Natural killer cell (primary cell): ENCODE results near the gene OAS1. TPM values are rescaled to one million over a fixed set of nuclear protein-coding genes. Genes with fewer than 3 reads are reported as not detected.

ENCODE experiments used
- ATAC-seq, 3 donors: fragments of 150-1000 bp in 2 of 3; fragments of 200-7000 bp in 1 of 3; cut with Tn5 transposase; 1 replicate in 1 of 3; 2 replicates in 2 of 3; pipeline ENCODE4 v1.10.0; 2021; ENCODE audit warnings: mild to moderate bottlenecking in 2 of 3, moderate library complexity in 2 of 3
- DNase-seq, 2 donors: peaks; one replicate each; pipeline versions ENCODE4 v3.0.0 to v3.0.0-alpha.2; 2013 to 2021; ENCODE audit warnings: mixed read lengths in 1 of 2
- H3K27ac ChIP-seq: one replicate; pipeline ENCODE4 v1.5.1; 2013; ENCODE audit warnings: mild to moderate bottlenecking, low read length
- H3K27me3 ChIP-seq: one replicate; pipeline ENCODE4 v1.6.1; 2013; ENCODE audit warnings: low read length; ENCODE audit not compliant: control insufficient read depth, insufficient read depth
- H3K36me3 ChIP-seq: one replicate; pipeline ENCODE4 v1.6.1; 2013; ENCODE audit warnings: low read length; ENCODE audit not compliant: control insufficient read depth, insufficient read depth
- H3K4me1 ChIP-seq: one replicate; pipeline ENCODE4 v1.6.1; 2013; ENCODE audit warnings: low read length; ENCODE audit not compliant: control insufficient read depth, insufficient read depth
- H3K4me3 ChIP-seq: one replicate; pipeline ENCODE4 v1.5.1; 2013; ENCODE audit warnings: low read length
- H3K9me3 ChIP-seq: one replicate; pipeline ENCODE4 v1.6.1; 2013; ENCODE audit warnings: low read length; ENCODE audit not compliant: control insufficient read depth, insufficient read depth
- H3K27ac Mint-ChIP-seq, 2 donors: one replicate each; pipeline ENCODE4 v1.8.0; 2022; ENCODE audit warnings: mild to moderate bottlenecking in 2 of 2, mixed read lengths in 2 of 2, moderate library complexity in 1 of 2
- H3K27me3 Mint-ChIP-seq, 2 donors: one replicate each; pipeline ENCODE4 v1.8.0; 2022; ENCODE audit warnings: low read depth in 2 of 2, mixed read lengths in 2 of 2
- H3K36me3 Mint-ChIP-seq: one replicate; pipeline ENCODE4 v1.8.0; 2022; ENCODE audit warnings: mixed read lengths
- H3K4me1 Mint-ChIP-seq, 2 donors: one replicate each; pipeline ENCODE4 v1.8.0; 2022; ENCODE audit warnings: mixed read lengths in 2 of 2
- H3K4me3 Mint-ChIP-seq: one replicate; pipeline ENCODE4 v1.8.0; 2022; ENCODE audit warnings: mild to moderate bottlenecking, moderate library complexity, mixed read lengths
- H3K9me3 Mint-ChIP-seq, 2 donors: one replicate each; pipeline ENCODE4 v1.8.0; 2022; ENCODE audit warnings: mixed read lengths in 2 of 2
- WGBS: methylation state at CpG from one replicate; pipeline ENCODE4 v1.1.7; 2013; ENCODE audit warnings: missing lambda C conversion rate; ENCODE audit not compliant: insufficient coverage; 5-methylcytosine and 5-hydroxymethylcytosine counted together
- intact Hi-C: fragments of 100-400 bp; cut with micrococcal nuclease; formaldehyde crosslinking; loops from one replicate; pipeline ENCODE4 v1.14.2; 2022
- total RNA-seq, 4 donors: library from RNA; stranded (reverse); fragments of 120-200 nt in 1 of 4; gene quantifications; one replicate each; pipeline versions ENCODE4 v1.2.3 to v1.2.4, GENCODE V29; 2013 to 2022
- TF ChIP-seq, protein P1 (sequence below): fragments of 200-600 bp; IDR thresholded peaks from one replicate; pipeline ENCODE4 v1.8.0; 2022; ENCODE audit warnings: antibody characterized with exemption

The OAS1 gene
- total RNA-seq, 3 donors from 2014 or later (not counting 1 experiment from before 2014, with no cell fraction given): 12.4 to 21.1 (median 16.5) TPM

DNA sequence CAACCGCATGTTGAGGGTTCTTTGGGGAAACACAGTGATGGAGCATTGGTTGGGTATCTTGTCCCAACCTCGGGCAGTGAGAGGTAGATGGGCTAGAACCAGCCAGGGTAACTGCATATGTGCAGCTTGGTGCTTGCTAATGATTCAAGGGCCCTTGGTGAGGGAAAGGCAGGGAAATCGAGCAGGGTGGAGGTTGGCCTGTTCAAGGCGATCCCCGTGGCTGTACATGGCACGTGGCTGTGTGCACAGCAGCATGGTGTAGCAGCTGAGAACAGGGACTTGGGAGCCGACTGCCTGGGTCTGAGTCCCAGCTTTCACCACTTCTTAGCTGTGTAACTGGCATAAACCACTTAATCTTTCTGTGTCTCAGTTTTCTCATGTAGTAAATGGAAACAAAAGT, 45.5 kb upstream of the OAS1 start:
- Mint-ChIP-seq H3K27ac (no peak overlapping the region), H3K27me3 (peaks cover 9 to 10% of the 10 kb centered on the region in 2 donors), H3K9me3 (no peaks in the 10 kb centered on the region), H3K4me1 (peaks cover 6 to 9% of the 10 kb centered on the region in 2 donors), H3K36me3 (no peaks in the 10 kb centered on the region), H3K4me3 (no peak overlapping the region)
- WGBS: 92% methylated on average over 7 of the region's 7 CpGs
- Histone ChIP-seq H3K4me3 (no peak overlapping the region), H3K4me1 (peaks cover 8% of the 10 kb centered on the region), H3K9me3 (no peaks in the 10 kb centered on the region), H3K36me3 (no peaks in the 10 kb centered on the region), H3K27ac (no peak overlapping the region), H3K27me3 (no peaks in the 10 kb centered on the region)
- DNase-seq (no peak), ATAC-seq (no peak)
- intact Hi-C loops: no loop called here
- TF ChIP-seq, protein P1, sequence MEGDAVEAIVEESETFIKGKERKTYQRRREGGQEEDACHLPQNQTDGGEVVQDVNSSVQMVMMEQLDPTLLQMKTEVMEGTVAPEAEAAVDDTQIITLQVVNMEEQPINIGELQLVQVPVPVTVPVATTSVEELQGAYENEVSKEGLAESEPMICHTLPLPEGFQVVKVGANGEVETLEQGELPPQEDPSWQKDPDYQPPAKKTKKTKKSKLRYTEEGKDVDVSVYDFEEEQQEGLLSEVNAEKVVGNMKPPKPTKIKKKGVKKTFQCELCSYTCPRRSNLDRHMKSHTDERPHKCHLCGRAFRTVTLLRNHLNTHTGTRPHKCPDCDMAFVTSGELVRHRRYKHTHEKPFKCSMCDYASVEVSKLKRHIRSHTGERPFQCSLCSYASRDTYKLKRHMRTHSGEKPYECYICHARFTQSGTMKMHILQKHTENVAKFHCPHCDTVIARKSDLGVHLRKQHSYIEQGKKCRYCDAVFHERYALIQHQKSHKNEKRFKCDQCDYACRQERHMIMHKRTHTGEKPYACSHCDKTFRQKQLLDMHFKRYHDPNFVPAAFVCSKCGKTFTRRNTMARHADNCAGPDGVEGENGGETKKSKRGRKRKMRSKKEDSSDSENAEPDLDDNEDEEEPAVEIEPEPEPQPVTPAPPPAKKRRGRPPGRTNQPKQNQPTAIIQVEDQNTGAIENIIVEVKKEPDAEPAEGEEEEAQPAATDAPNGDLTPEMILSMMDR: no peak

DNA sequence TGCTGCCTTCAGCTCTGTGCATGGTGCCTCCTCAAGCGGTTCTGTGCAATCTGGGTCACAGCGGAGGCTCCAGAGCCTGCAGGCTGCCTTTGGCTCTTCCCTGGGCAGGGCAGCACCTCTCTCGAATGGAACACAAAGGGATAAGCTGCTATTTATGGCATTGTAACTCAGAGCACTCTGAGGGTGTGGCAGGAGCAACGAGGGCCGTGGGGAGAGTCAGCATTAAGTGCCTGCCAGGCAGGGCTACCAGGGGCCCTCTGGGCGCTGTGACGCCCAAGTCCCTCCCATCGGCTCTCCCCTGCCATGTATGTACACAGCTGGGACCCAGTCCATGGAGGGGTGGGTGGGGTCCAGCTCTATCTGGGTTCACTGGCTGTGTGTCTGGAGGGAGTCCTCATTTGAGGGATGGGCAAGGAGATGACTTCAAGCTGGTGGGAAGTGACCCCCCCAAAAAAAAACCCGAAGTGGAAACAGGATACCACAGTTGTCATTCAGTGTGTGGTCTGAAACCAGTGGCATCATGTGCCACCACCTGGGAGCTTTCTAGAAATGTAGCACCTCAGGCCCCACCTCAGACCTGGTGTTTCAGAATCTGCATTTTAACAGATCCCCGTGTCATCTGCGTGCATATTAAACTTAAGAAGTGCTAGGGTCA, 44.0 kb upstream of the OAS1 start:
- H3K27ac ChIP-seq: no peak overlapping the region
- H3K4me3 ChIP-seq: no peak overlapping the region
- WGBS: 65% methylated on average over 11 of the region's 11 CpGs
- ATAC-seq: peak in 1 of 3 donors; percentile 41
- intact Hi-C loops: no loop called here
- Mint-ChIP-seq H3K36me3 (no peaks in the 10 kb centered on the region), H3K27me3 (peaks cover 9 to 13% of the 10 kb centered on the region in 2 donors), H3K9me3 (no peaks in the 10 kb centered on the region), H3K4me3 (no peak overlapping the region), H3K27ac (no peak overlapping the region), H3K4me1 (peaks cover 6 to 9% of the 10 kb centered on the region in 2 donors)
- peaks cover 8% of the 10 kb centered on the region for H3K4me1 ChIP-seq
- no peaks in the 10 kb centered on the region for H3K36me3 ChIP-seq
- no peaks in the 10 kb centered on the region for H3K27me3 ChIP-seq
- no peaks in the 10 kb centered on the region for H3K9me3 ChIP-seq
- no peak for DNase-seq
- TF ChIP-seq, protein P1: no peak

DNA sequence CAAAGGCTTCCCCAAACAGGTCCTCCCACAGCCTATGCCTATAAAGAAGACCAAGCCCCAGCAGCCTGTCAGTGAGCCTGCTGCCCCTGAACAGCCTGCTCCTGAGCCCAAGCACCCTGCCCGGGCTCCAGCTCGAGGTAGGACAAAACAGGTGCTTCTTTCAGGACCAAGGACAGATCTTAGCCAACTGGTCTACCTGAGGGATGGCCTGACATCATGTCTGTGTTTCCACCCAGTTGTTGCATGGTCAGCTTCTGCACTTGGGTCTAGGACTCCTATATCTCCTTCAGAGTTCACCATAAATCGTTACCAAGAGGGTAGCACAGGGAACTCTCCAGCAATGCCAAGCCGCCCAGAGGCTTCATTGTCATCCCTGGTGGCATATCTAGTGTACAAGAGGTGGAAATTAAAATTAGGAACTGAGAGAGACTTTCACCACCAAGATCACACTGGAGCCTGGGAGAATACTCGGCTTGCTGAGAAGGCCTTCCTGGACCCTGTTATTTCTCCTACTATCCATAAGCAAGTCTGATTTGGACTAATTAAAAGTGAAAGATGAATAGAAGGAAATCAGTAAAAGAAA, 38.2 kb upstream of the OAS1 start:
- Mint-ChIP-seq H3K27ac (no peak overlapping the region), H3K27me3 (peaks cover 26 to 42% of the 10 kb centered on the region in 2 donors), H3K36me3 (no peaks in the 10 kb centered on the region), H3K9me3 (no peaks in the 10 kb centered on the region), H3K4me1 (peaks cover 0 to 6% of the 10 kb centered on the region in 2 donors), H3K4me3 (no peak overlapping the region)
- Histone ChIP-seq H3K27ac (no peak overlapping the region), H3K9me3 (no peaks in the 10 kb centered on the region), H3K4me3 (no peak overlapping the region), H3K4me1 (peaks cover 4% of the 10 kb centered on the region), H3K27me3 (peaks cover 2% of the 10 kb centered on the region), H3K36me3 (no peaks in the 10 kb centered on the region)
- intact Hi-C loops: no loop called here
- DNase-seq (peak in 1 of 2 donors; percentile 7), ATAC-seq (no peak)
- WGBS: 90% methylated on average over 4 of the region's 5 CpGs
- TF ChIP-seq, protein P1: no peak
